Bronchial epithelial cell (primary cell): Measurements from ENCODE around the gene NADSYN1. TPM values are rescaled to one million over a fixed set of nuclear protein-coding genes. Genes with fewer than 3 reads are reported as not detected.
"Not testable (repeated sequence)": the region's sequence is repeated elsewhere in the genome, so short reads cannot be mapped to it uniquely, and the experiment has no call there.

Experiments
- DNase-seq: peaks from one replicate; pipeline ENCODE4 v3.0.0-alpha.2; 2010; ENCODE audit warnings: low read depth
- FAIRE-seq: peaks from 2 replicates; lab custom pipeline; 2011; peaks lifted over from hg19 to GRCh38; lab: Jason Lieb, UNC
- H3K27me3 ChIP-seq: 2 replicates; pipeline ENCODE4 v1.5.1; 2011; ENCODE audit warnings: low read length; ENCODE audit not compliant: control insufficient read depth, insufficient read depth
- H3K36me3 ChIP-seq: 2 replicates; pipeline ENCODE4 v1.5.1; 2011; ENCODE audit warnings: low read length; ENCODE audit not compliant: control insufficient read depth, insufficient read depth
- H3K4me3 ChIP-seq: 2 replicates; pipeline ENCODE4 v1.5.1; 2011; ENCODE audit warnings: mild to moderate bottlenecking, low read depth, low read length, control low read depth
- total RNA-seq: library from RNA; depleted of rRNA; stranded (reverse); fragments of >200 nt; gene quantifications from 2 replicates; pipeline ENCODE4 v1.2.1, GENCODE V29; 2014
- TF ChIP-seq, protein P1 (sequence below): IDR thresholded peaks from 2 replicates; pipeline ENCODE4 v1.5.1; 2011; ENCODE audit warnings: mild to moderate bottlenecking, moderate library complexity, low read length, control low read depth, inconsistent platforms; ENCODE audit not compliant: insufficient read depth, severe bottlenecking

NADSYN1 gene
- total RNA-seq, 1 donor from 2014 or later = 69.8 TPM

DNA sequence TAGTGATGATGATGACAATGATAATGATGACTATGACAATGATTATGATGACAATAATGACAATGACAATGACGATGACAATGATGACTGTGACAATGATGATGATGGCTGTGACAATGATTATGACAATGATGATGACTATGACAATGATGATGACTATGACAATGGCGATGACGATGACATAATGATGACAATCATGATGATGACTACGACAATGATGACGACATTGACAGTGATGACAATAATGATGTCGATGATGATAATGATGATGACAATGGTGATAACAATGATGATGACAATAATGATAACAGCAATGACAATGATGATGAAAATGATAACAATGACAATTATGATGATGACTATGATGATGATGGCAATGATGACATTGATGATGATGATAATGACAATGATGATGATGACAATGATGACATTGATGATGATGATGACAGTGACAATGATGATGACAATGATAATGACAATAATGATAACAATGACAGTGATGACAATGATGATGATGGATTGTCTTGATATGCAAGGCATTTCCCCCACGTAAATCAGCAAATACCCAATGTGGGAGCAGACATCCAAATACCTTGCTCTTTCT lies 42.5 kb upstream of the NADSYN1 start:
- FAIRE-seq (no peak), DNase-seq (no peak)
- Histone ChIP-seq H3K4me3 (no peak overlapping the region), H3K27me3 (no peaks in the 10 kb centered on the region), H3K36me3 (no peaks in the 10 kb centered on the region)
- TF ChIP-seq, protein P1, sequence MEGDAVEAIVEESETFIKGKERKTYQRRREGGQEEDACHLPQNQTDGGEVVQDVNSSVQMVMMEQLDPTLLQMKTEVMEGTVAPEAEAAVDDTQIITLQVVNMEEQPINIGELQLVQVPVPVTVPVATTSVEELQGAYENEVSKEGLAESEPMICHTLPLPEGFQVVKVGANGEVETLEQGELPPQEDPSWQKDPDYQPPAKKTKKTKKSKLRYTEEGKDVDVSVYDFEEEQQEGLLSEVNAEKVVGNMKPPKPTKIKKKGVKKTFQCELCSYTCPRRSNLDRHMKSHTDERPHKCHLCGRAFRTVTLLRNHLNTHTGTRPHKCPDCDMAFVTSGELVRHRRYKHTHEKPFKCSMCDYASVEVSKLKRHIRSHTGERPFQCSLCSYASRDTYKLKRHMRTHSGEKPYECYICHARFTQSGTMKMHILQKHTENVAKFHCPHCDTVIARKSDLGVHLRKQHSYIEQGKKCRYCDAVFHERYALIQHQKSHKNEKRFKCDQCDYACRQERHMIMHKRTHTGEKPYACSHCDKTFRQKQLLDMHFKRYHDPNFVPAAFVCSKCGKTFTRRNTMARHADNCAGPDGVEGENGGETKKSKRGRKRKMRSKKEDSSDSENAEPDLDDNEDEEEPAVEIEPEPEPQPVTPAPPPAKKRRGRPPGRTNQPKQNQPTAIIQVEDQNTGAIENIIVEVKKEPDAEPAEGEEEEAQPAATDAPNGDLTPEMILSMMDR = no peak

DNA sequence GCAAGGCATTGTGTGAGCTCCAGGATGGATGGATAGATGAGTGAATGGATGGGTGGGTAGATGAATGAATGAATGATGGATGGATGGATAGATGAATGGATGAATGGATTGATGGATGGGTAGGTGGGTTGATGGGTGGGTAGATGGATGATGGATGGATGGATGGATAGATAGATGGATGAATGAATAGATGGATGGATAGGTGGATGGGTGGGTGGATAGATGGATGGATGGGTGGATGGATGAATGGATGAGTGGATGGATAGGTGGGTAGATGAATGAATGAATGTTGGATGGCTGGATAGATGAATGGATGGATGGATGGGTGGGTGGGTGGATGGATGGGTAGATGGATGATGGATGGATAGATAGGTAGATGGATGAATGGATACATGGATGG lies 38.4 kb upstream of the NADSYN1 start:
- no peak overlapping the region for H3K4me3 ChIP-seq
- FAIRE-seq = no peak
- TF ChIP-seq, protein P1 = no peak

GRCh38 chr11:71418643-71419042 lies 34.4 kb upstream of the NADSYN1 start:
- DNase-seq = no peak
- Histone ChIP-seq H3K4me3 (no peak overlapping the region), H3K36me3 (no peaks in the 10 kb centered on the region), H3K27me3 (peaks cover 1% of the 10 kb centered on the region)
- TF ChIP-seq, protein P1 = no peak
- no peak for FAIRE-seq

More for the DNA sequence above, 38.4 kb upstream of the NADSYN1 start:
- Histone ChIP-seq H3K36me3 (no peaks in the 10 kb centered on the region), H3K27me3 (peaks cover 1% of the 10 kb centered on the region)
- DNase-seq = no peak

- DNase-seq = peak; percentile 51
- Histone ChIP-seq H3K27me3 (peaks cover 1% of the 10 kb centered on the region), H3K36me3 (no peaks in the 10 kb centered on the region), H3K4me3 (no peak overlapping the region)
- TF ChIP-seq, protein P1 = peak; percentile 82
- no peak for FAIRE-seq
Observed at GRCh38 chr11:71420455-71421241, 32.4 kb upstream of the NADSYN1 start.

GRCh38 chr11:71421392-71421950 lies 31.5 kb upstream of the NADSYN1 start:
- no peak for FAIRE-seq
- Histone ChIP-seq H3K4me3 (no peak overlapping the region), H3K27me3 (no peaks in the 10 kb centered on the region), H3K36me3 (no peaks in the 10 kb centered on the region)
- DNase-seq = no peak
- TF ChIP-seq, protein P1 = no peak

DNA sequence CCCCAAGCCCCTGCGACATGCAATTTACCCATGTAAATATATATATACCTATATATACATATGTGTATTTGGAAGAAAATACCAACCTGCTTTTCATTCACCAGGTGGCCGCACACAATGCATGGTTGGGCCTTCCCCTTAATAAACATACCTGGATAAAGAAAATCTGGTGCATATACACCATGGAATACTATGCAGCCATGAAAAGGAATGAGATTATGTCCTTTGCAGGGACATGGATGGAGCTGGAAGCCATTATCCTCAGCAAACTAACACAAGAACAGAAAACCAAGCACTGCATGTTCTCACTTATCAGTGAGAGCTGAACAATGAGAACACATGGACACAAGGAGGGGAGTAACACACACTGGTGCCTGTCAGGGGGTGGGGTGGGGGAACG lies 30.7 kb upstream of the NADSYN1 start:
- H3K36me3 ChIP-seq, H3K27me3 ChIP-seq, H3K4me3 ChIP-seq, FAIRE-seq, DNase-seq: not testable (repeated sequence)
